Neuronal stem cell (in vitro differentiated cells): ENCODE data around the gene RIBC1.

ENCODE experiments used
- DNase-seq: peaks from one replicate; pipeline ENCODE4 v3.0.0-alpha.2; 2013; ENCODE audit warnings: low spot score
- H2AFZ ChIP-seq: one replicate; pipeline ENCODE4 v1.6.1; 2013; ENCODE audit warnings: mild to moderate bottlenecking, low read length, inconsistent platforms
- H2AK5ac ChIP-seq: 2 replicates; pipeline ENCODE4 v1.6.1; 2013; ENCODE audit warnings: low read depth, mild to moderate bottlenecking, inconsistent platforms, low read length, moderate library complexity, mixed read lengths
- H2BK120ac ChIP-seq: 2 replicates; pipeline ENCODE4 v1.6.1; 2013; ENCODE audit warnings: low read depth, mild to moderate bottlenecking, inconsistent platforms, low read length, moderate library complexity, mixed read lengths
- H2BK12ac ChIP-seq: one replicate; pipeline ENCODE4 v1.6.1; 2013; ENCODE audit warnings: low read length, inconsistent platforms
- H2BK15ac ChIP-seq: 2 replicates; pipeline ENCODE4 v1.6.1; 2013; ENCODE audit warnings: mild to moderate bottlenecking, low read length, inconsistent platforms, mixed read lengths
- H2BK5ac ChIP-seq: one replicate; pipeline ENCODE4 v1.6.1; 2013; ENCODE audit warnings: inconsistent platforms, mild to moderate bottlenecking, low read length, moderate library complexity
- H3K14ac ChIP-seq: one replicate; pipeline ENCODE4 v1.6.1; 2013; ENCODE audit warnings: low read length, inconsistent platforms
- H3K18ac ChIP-seq: 2 replicates; pipeline ENCODE4 v1.6.1; 2013; ENCODE audit warnings: low read length, inconsistent platforms
- H3K23ac ChIP-seq: 2 replicates; pipeline ENCODE4 v1.6.1; 2013; ENCODE audit warnings: low read depth, mild to moderate bottlenecking, mixed read lengths, low read length, inconsistent platforms; ENCODE audit not compliant: poor library complexity
- H3K27ac ChIP-seq: replicated peaks from 3 replicates; pipeline ENCODE4 v1.5.1; 2013; ENCODE audit warnings: low read length, inconsistent platforms
- H3K27me3 ChIP-seq, 3 experiments: 2 replicates each; pipeline ENCODE4 v1.6.1; 2013; ENCODE audit warnings: low read length in 3 of 3, mild to moderate bottlenecking in 2 of 3, inconsistent platforms in 1 of 3, low read depth in 1 of 3, mixed read lengths in 1 of 3, moderate library complexity in 1 of 3; ENCODE audit not compliant: control insufficient read depth in 3 of 3, insufficient read depth in 3 of 3
- H3K36me3 ChIP-seq, 2 donors: replicated peaks in 1 of 2; 2 replicates each; pipeline ENCODE4 v1.6.1; 2013; ENCODE audit warnings: low read length in 2 of 2; ENCODE audit not compliant: control insufficient read depth in 2 of 2, insufficient read depth in 2 of 2
- H3K4ac ChIP-seq: 2 replicates; pipeline ENCODE4 v1.6.1; 2013; ENCODE audit warnings: inconsistent platforms, mild to moderate bottlenecking, low read length, moderate library complexity
- H3K4me1 ChIP-seq, 2 donors: 1 replicate in 1 of 2; 2 replicates in 1 of 2; pipeline ENCODE4 v1.6.1; 2013; ENCODE audit warnings: low read length in 2 of 2, low read depth in 1 of 2; ENCODE audit not compliant: control insufficient read depth in 2 of 2, insufficient read depth in 1 of 2
- H3K4me2 ChIP-seq: one replicate; pipeline ENCODE4 v1.6.1; 2013; ENCODE audit warnings: mild to moderate bottlenecking, low read length, inconsistent platforms; ENCODE audit not compliant: insufficient read depth, poor library complexity, severe bottlenecking
- H3K4me3 ChIP-seq, 2 donors: 2 replicates each; pipeline ENCODE4 v1.5.1; 2013; ENCODE audit warnings: low read length in 2 of 2, mild to moderate bottlenecking in 2 of 2, inconsistent platforms in 1 of 2, moderate library complexity in 1 of 2
- H3K79me1 ChIP-seq: one replicate; pipeline ENCODE4 v1.6.1; 2013; ENCODE audit warnings: low read depth, mild to moderate bottlenecking, inconsistent platforms, low read length, moderate library complexity
- H3K9ac ChIP-seq: one replicate; pipeline ENCODE4 v1.6.1; 2013; ENCODE audit warnings: mild to moderate bottlenecking, low read depth, low read length, inconsistent platforms; ENCODE audit not compliant: poor library complexity
- H3K9me3 ChIP-seq, 2 donors: replicated peaks in 1 of 2; 2 replicates each; pipeline versions ENCODE3 to v1.6.1; 2013; ENCODE audit warnings: low read length in 2 of 2, mild to moderate bottlenecking in 2 of 2, inconsistent platforms in 1 of 2, low read depth in 1 of 2, mixed read lengths in 1 of 2, moderate library complexity in 1 of 2; ENCODE audit not compliant: control insufficient read depth in 2 of 2, insufficient read depth in 1 of 2
- H4K8ac ChIP-seq: one replicate; pipeline ENCODE4 v1.6.1; 2013; ENCODE audit warnings: low read depth, mild to moderate bottlenecking, inconsistent platforms, low read length, moderate library complexity
- H4K91ac ChIP-seq: one replicate; pipeline ENCODE4 v1.6.1; 2013; ENCODE audit warnings: low read length, low read depth, mild to moderate bottlenecking, inconsistent platforms; ENCODE audit not compliant: poor library complexity
- WGBS, 2 donors: extraction: QIAGEN DNeasy Blood & Tissue Kit; methylation state at CpG; one replicate each; pipeline ENCODE4 v1.1.7; 2013; ENCODE audit warnings: missing lambda C conversion rate in 2 of 2, mixed read lengths in 1 of 2; ENCODE audit not compliant: insufficient read length in 2 of 2, insufficient replicate concordance in 1 of 2; ENCODE audit errors: extremely low coverage in 2 of 2; 5-methylcytosine and 5-hydroxymethylcytosine counted together

The RIBC1 gene

DNA sequence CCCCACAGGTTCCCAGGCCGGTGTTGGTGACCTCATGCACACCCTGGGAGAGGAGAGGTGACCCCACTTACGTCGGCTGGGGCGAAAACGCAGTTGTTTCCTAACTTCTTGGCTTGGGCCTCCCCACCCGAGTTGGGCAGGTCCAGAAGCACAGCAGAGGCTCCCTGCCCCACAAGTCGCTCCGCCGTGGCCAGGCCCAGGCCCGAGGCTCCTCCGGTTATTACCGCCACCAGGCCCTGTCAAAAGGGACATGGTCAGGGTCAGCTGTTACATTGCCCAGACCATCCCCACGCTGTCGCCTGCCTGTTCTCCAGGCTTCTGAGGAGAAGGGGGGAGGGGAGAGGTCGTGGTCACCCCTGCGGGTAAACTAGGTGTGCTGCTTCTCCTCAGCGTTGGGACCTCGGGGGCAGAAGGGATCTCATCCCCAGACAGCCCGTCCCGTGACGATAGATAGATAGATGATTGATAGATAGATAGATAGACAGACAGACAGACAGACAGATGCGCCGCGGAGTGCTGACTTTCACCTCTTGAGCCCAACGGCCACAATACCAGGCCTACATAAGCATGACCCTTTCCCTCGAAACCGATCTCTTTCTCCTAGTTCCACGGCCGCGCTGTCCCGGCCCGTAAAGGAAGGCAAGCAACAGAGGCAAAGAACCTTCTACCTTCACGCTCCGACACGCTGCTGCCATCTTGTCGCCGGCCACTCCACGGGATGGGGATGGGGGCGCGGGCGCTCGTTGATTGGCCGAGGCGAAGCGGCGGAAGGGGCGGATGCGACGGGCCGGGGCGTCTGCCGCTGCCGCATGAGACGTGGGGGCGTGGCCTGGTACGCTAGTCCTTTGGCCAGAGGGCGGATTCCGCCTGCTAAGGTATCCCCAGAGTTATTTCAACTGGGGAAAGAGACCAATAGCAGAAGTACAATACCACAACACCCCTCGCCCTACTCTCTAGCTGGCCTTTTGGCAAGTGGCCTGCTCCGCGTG is 11.3 kb downstream of the RIBC1 start, which contains the start of gene HSD17B10:
HSD17B10 (minus strand) TSS at position 720 of the 989 bp plus-strand sequence; CDS start at position 695, 25 bp downstream.
- H3K27ac ChIP-seq, result no peak within 1 kb of the TSS
- WGBS, 2 donors, result no CpG with 5 or more reads among the region's 61 CpGs
- no peak within 1 kb of the TSS for H2BK5ac ChIP-seq
- peak; percentile 63 for DNase-seq
- H3K4ac ChIP-seq, result no peak within 1 kb of the TSS
- H3K9me3 ChIP-seq, result no peaks in the 10 kb centered on the region
- H3K4me3 ChIP-seq, result peak within 1 kb of the TSS; percentile 80 to 91
- no peak within 1 kb of the TSS for H2BK120ac ChIP-seq
- peak within 1 kb of the TSS; percentile 80 for H3K18ac ChIP-seq
- H3K9ac ChIP-seq, result peak within 1 kb of the TSS; percentile 90
- H3K14ac ChIP-seq, result no peak within 1 kb of the TSS
- no peak within 1 kb of the TSS for H2BK15ac ChIP-seq
- peak within 1 kb of the TSS; percentile 73 for H3K23ac ChIP-seq
- peak within 1 kb of the TSS; percentile 83 for H2AFZ ChIP-seq
- H3K36me3 ChIP-seq, result peaks cover 8 to 25% of the 10 kb centered on the region in 2 donors
- peaks cover 0 to 8% (median 0%) of the 10 kb centered on the region in 3 experiments for H3K27me3 ChIP-seq
- no peak within 1 kb of the TSS for H4K8ac ChIP-seq
- H2BK12ac ChIP-seq, result no peak within 1 kb of the TSS
- H3K4me2 ChIP-seq, result peak within 1 kb of the TSS; percentile 73
- H2AK5ac ChIP-seq, result peak within 1 kb of the TSS; percentile 75
- peaks cover 2% of the 10 kb centered on the region in 2 donors for H3K4me1 ChIP-seq
- H3K79me1 ChIP-seq, result peaks cover 2% of the 10 kb centered on the region
- H4K91ac ChIP-seq, result no peak within 1 kb of the TSS

DNA sequence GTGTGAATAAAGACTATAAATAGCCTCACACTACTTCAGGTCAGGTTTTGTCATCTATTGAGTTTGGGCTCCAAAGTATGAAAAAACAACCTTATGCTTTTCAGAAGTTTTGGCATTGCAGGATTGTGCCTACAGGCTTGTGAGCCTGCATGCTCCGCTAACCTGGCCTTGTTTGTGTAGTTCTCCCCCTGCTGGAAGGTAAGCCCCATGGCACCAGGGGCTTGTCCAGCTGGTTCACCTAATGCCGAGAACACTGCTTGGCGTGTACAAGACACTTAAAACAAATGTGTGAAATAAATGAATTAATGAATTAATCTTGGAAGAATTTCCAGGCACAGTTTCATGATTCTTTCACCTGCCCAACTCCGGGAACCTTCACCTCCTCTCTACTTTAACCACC is 13.3 kb downstream of the RIBC1 start:
- WGBS, 2 donors, result no CpG with 5 or more reads among the region's 4 CpGs
- Histone ChIP-seq H2AFZ (peak overlapping the region; percentile 12), H3K4ac (no peak overlapping the region), H3K79me1 (peaks cover 2% of the 10 kb centered on the region), H3K14ac (no peak overlapping the region), H3K27ac (no peak overlapping the region), H2BK15ac (no peak overlapping the region), H3K23ac (no peak overlapping the region), H2BK5ac (no peak overlapping the region), H2AK5ac (no peak overlapping the region), H2BK120ac (no peak overlapping the region), H4K91ac (no peak overlapping the region), H3K18ac (no peak overlapping the region), H3K9ac (no peak overlapping the region), H2BK12ac (no peak overlapping the region), H3K9me3 (no peaks in the 10 kb centered on the region), H4K8ac (no peak overlapping the region), H3K4me2 (no peak overlapping the region), H3K36me3 (peaks cover 5 to 10% of the 10 kb centered on the region in 2 donors), H3K4me3 (no peak overlapping the region), H3K4me1 (peaks cover 2% of the 10 kb centered on the region in 2 donors), H3K27me3 (peaks cover 0 to 20% (median 4%) of the 10 kb centered on the region in 3 experiments)
- DNase-seq, result no peak

- no peak for DNase-seq
- Histone ChIP-seq H4K91ac (no peak overlapping the region), H3K4me3 (no peak overlapping the region), H2BK5ac (no peak overlapping the region), H3K9ac (no peak overlapping the region), H3K27me3 (peaks cover 0 to 21% (median 6%) of the 10 kb centered on the region in 3 experiments), H2AFZ (no peak overlapping the region), H3K79me1 (peaks cover 2% of the 10 kb centered on the region), H3K14ac (no peak overlapping the region), H2BK12ac (no peak overlapping the region), H2BK15ac (no peak overlapping the region), H2BK120ac (no peak overlapping the region), H3K4me2 (no peak overlapping the region), H3K4ac (no peak overlapping the region), H3K18ac (no peak overlapping the region), H3K36me3 (no peaks in the 10 kb centered on the region), H3K27ac (no peak overlapping the region), H2AK5ac (no peak overlapping the region), H4K8ac (no peak overlapping the region), H3K4me1 (peaks cover 2% of the 10 kb centered on the region in 2 donors), H3K9me3 (no peaks in the 10 kb centered on the region), H3K23ac (no peak overlapping the region)
- no CpG with 5 or more reads among the region's 2 CpGs for WGBS, 2 donors
These were observed 14.5 kb downstream of the RIBC1 start for GRCh38 chrX:53437206-53437605.

- Histone ChIP-seq H2BK5ac (no peak overlapping the region), H3K4ac (no peak overlapping the region), H3K4me3 (no peak overlapping the region), H3K18ac (no peak overlapping the region), H2BK120ac (no peak overlapping the region), H3K4me1 (peaks cover 2% of the 10 kb centered on the region in 2 donors), H3K36me3 (no peaks in the 10 kb centered on the region), H3K14ac (no peak overlapping the region), H2AK5ac (no peak overlapping the region), H3K9ac (no peak overlapping the region), H3K79me1 (peaks cover 2% of the 10 kb centered on the region), H4K91ac (no peak overlapping the region), H3K27me3 (peaks cover 0 to 21% (median 6%) of the 10 kb centered on the region in 3 experiments), H3K4me2 (no peak overlapping the region), H2BK12ac (no peak overlapping the region), H4K8ac (no peak overlapping the region), H3K27ac (no peak overlapping the region), H3K9me3 (no peaks in the 10 kb centered on the region), H2BK15ac (no peak overlapping the region), H3K23ac (no peak overlapping the region), H2AFZ (no peak overlapping the region)
- DNase-seq, result no peak
- WGBS, 2 donors, result no CpG with 5 or more reads among the region's 5 CpGs
These were observed 15.6 kb downstream of the RIBC1 start for GRCh38 chrX:53438174-53438831.
